NB4 (cell line): ENCODE data around the gene FOXRED1.

ENCODE experiments used
- CTCF ChIP-seq: IDR thresholded peaks from one replicate; pipeline ENCODE4 v1.5.1; 2012; ENCODE audit warnings: low read depth, low read length
- POLR2A ChIP-seq: IDR thresholded peaks from 2 replicates; pipeline ENCODE4 v1.6.1; 2011; ENCODE audit warnings: mild to moderate bottlenecking; ENCODE audit not compliant: insufficient read length; ENCODE audit errors: extremely low read depth

- no peak for TF ChIP-seq CTCF
- no peak for TF ChIP-seq POLR2A
Measured at GRCh38 chr11:126310992-126311310, 42.0 kb downstream of the FOXRED1 start.
